Measurements from ENCODE around the gene PPP6R3. TPM values are rescaled to one million over a fixed set of nuclear protein-coding genes. Genes with fewer than 3 reads are reported as not detected.

PPP6R3 gene
- total and polyA plus RNA-seq, 2 of the 8 experiments (the other 6 are each of a cell fraction or from before 2014, with no cell fraction given): 44.6 to 150 TPM

DNA sequence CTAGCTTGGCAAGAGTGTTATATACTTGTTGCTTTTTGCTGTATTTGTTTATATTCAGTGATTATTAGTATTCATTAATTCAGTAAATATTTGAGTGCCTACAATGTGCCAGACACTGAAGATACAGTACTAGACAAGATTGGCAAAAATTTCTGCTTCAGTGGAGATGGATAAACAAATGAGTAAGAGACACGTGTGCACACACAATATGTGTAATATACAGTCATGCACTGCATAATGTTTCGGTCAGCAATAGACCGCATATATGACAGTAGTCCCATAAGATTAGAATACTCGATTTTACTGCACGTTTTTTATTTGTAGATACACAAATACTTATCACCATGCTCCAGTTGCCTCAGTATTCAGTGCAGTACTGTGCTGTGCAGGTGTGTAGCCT lies 118.9 kb downstream of the PPP6R3 start:
- no peak overlapping the region for H4K8ac ChIP-seq (ENCODE audit: extremely low read depth, insufficient read depth, low read length)
- H2AFZ ChIP-seq (ENCODE audit: low read length): no peak overlapping the region
- no peak overlapping the region for H3K56ac ChIP-seq (replicated peaks; ENCODE audit: insufficient read length, low read depth, low read length)
- FAIRE-seq (no peak), DNase-seq (ENCODE audit: low read depth in 1 of 2, low spot score in 2 of 2) (no peak)
- H3K4me3 ChIP-seq (ENCODE audit: extremely low read depth in 1 of 4, insufficient read depth in 2 of 4, low read depth in 3 of 4, low read length in 4 of 4): no peak overlapping the region
- no peak overlapping the region for H3K18ac ChIP-seq (ENCODE audit: extremely low read depth, low read length)
- H2BK20ac ChIP-seq (ENCODE audit: low read length): no peak overlapping the region
- no peaks in the 10 kb centered on the region for H3K27me3 ChIP-seq (replicated peaks in 1 of 4; ENCODE audit: control insufficient read depth in 3 of 4, extremely low read depth in 1 of 4, insufficient read depth in 3 of 4, low read length in 3 of 4)
- H3K79me2 ChIP-seq (ENCODE audit: control insufficient read depth in 1 of 2, insufficient read depth in 2 of 2, low read length in 2 of 2): peaks cover 0 to 2% of the 10 kb centered on the region in 2 experiments; a peak in 1 of 4 replicates
- no peak overlapping the region for H2BK15ac ChIP-seq (ENCODE audit: low read length)
- no peak overlapping the region for H3K4ac ChIP-seq (replicated peaks; ENCODE audit: insufficient read length, low read depth, low read length)
- H4K91ac ChIP-seq (replicated peaks; ENCODE audit: insufficient read length, low read length): no peak overlapping the region
- H3K4me2 ChIP-seq (ENCODE audit: insufficient read depth in 1 of 2, low read depth in 2 of 2, low read length in 2 of 2): no peak overlapping the region
- no peaks in the 10 kb centered on the region for H3K4me1 ChIP-seq (replicated peaks in 1 of 4; ENCODE audit: control insufficient read depth in 3 of 4, insufficient read depth in 4 of 4, low read length in 3 of 4)
- H3K27ac ChIP-seq (ENCODE audit: low read depth, low read length): no peak overlapping the region
- peaks cover 5% of the 10 kb centered on the region; the same call in 1 of the 2 replicates for H3K79me1 ChIP-seq (ENCODE audit: low read depth, low read length)
- H2BK5ac ChIP-seq (ENCODE audit: low read depth, low read length): no peak overlapping the region
- no peak overlapping the region for H2BK12ac ChIP-seq (ENCODE audit: low read depth, low read length)
- ChIA-PET POLR2A (ENCODE audit: partially characterized antibody) (no interaction called here), CTCF (ENCODE audit: partially characterized antibody) (no interaction called here)
- H3K23ac ChIP-seq (ENCODE audit: insufficient read length): no peak overlapping the region
- no peak overlapping the region for H3K9ac ChIP-seq (replicated peaks in 1 of 4; ENCODE audit: extremely low read depth in 1 of 4, low read depth in 3 of 4, low read length in 3 of 4)
- H3K9me3 ChIP-seq (ENCODE audit: insufficient read depth in 2 of 2, low read depth in 1 of 2, low read length in 1 of 2): no peaks in the 10 kb centered on the region
- no peaks in the 10 kb centered on the region for H3K23me2 ChIP-seq (ENCODE audit: low read depth, low read length)
- H2BK120ac ChIP-seq (replicated peaks; ENCODE audit: low read depth, low read length): no peak overlapping the region
- H4K5ac ChIP-seq (ENCODE audit: insufficient read length, low read depth, low read length): no peak overlapping the region
- H3K14ac ChIP-seq (ENCODE audit: insufficient read length): no peak overlapping the region
- WGBS, 2 experiments (ENCODE audit: extremely low coverage in 1 of 2, insufficient coverage in 1 of 2, insufficient read length in 1 of 2, insufficient replicate concordance in 2 of 2, low coverage in 1 of 2, low lambda C conversion rate in 2 of 2, missing lambda C conversion rate in 1 of 2): 93% methylated on average over 5 of the region's 5 CpGs; no CpG with 5 or more reads in 1 of the 2 experiments
- H2AK5ac ChIP-seq (ENCODE audit: low read depth, low read length): no peak overlapping the region
- peaks cover 1 to 8% of the 10 kb centered on the region in 2 experiments for H4K20me1 ChIP-seq (replicated peaks in 1 of 2; ENCODE audit: control insufficient read depth in 1 of 2, insufficient read depth in 2 of 2, low read length in 2 of 2)
- H3K36me3 ChIP-seq (ENCODE audit: control insufficient read depth in 2 of 4, insufficient read depth in 4 of 4, low read length in 3 of 4): peaks cover 9 to 55% (median 36%) of the 10 kb centered on the region in 4 experiments
